Esophagus squamous epithelium (tissue), 5 donors: ENCODE measurements around the gene SMC2. TPM values are rescaled to one million over a fixed set of nuclear protein-coding genes. Genes with fewer than 3 reads are reported as not detected.

Source experiments
- DNase-seq: peaks from one replicate; lab custom pipeline; 2025; lab: John Stamatoyannopoulos, UW
- H3K27ac ChIP-seq, 4 donors: fragments of 200-600 bp; sonication (generic); one replicate each; pipeline ENCODE4 v1.5.1; 2016 to 2019; ENCODE audit warnings: mild to moderate bottlenecking in 1 of 4
- H3K27me3 ChIP-seq, 4 donors: fragments of 200-600 bp; sonication (generic); 1 replicate in 3 of 4; 2 replicates in 1 of 4; pipeline versions ENCODE4 v1.5.1 to v1.6.0; 2017 to 2021; ENCODE audit warnings: antibody characterized with exemption in 1 of 4
- H3K36me3 ChIP-seq, 3 donors: fragments of 200-600 bp; sonication (generic); one replicate each; pipeline ENCODE4 v1.5.1; 2016 to 2019
- H3K4me1 ChIP-seq, 3 donors: fragments of 200-600 bp; sonication (generic); one replicate each; pipeline ENCODE4 v1.5.1; 2017 to 2019
- H3K4me3 ChIP-seq, 4 donors: fragments of 200-600 bp; sonication (generic); 1 replicate in 3 of 4; 2 replicates in 1 of 4; pipeline ENCODE4 v1.5.1; 2016 to 2019; ENCODE audit warnings: mild to moderate bottlenecking in 2 of 4, moderate library complexity in 1 of 4
- H3K9me3 ChIP-seq, 3 donors: fragments of 200-600 bp; sonication (generic); one replicate each; pipeline ENCODE4 v1.5.1; 2016 to 2019
- CTCF ChIP-seq, 6 experiments: fragments of 450-650 bp in 4 of 6; fragments of 200-600 bp in 2 of 6; sonication (generic) in 2 of 6; IDR thresholded peaks; one replicate each; pipeline ENCODE4 v1.5.1; 2016 to 2019; ENCODE audit warnings: antibody characterized with exemption in 6 of 6, mild to moderate bottlenecking in 4 of 6, moderate library complexity in 4 of 6
- POLR2A ChIP-seq, 4 donors: fragments of 450-650 bp; IDR thresholded peaks; one replicate each; pipeline ENCODE4 v1.6.1; 2017; ENCODE audit warnings: antibody characterized with exemption in 4 of 4, mild to moderate bottlenecking in 4 of 4, moderate library complexity in 3 of 4
- WGBS, 2 donors: methylation state at CpG; one replicate each; pipeline ENCODE4 v1.1.5; 2018; 5-methylcytosine and 5-hydroxymethylcytosine counted together
- intact Hi-C: fragments of 100-400 bp; cut with DNase I; formaldehyde crosslinking; loops from one replicate; pipeline ENCODE4 v1.15.0; 2022
- total RNA-seq, 4 donors: library from RNA; depleted of rRNA; stranded (reverse); fragments of >200 nt; gene quantifications; one replicate each; pipeline ENCODE4 v1.1.0, GENCODE V29; 2016
- donor health status: DM: yes; HTN: yes; CAD: no.

Gene SMC2
- total RNA-seq, 4 donors from 2014 or later: 6.7 to 17.6 (median 13.7) TPM

- TF ChIP-seq POLR2A (IDR thresholded peaks at IDR 0.05) (no peak), CTCF (IDR thresholded peaks at IDR 0.05) (no peak)
- intact Hi-C loops: no loop called here
- Histone ChIP-seq H3K36me3 (peaks cover 0 to 89% (median 0%) of the 10 kb centered on the region in 3 donors), H3K4me1 (no peaks in the 10 kb centered on the region), H3K4me3 (no peak overlapping the region), H3K27me3 (no peaks in the 10 kb centered on the region), H3K9me3 (no peaks in the 10 kb centered on the region), H3K27ac (no peak overlapping the region)
- DNase-seq: no peak
- 73 to 80% methylated on average over 1 of the region's 1 CpG for WGBS, 2 donors
Observed at GRCh38 chr9:104104360-104104759, 10.3 kb downstream of the SMC2 start.

DNA sequence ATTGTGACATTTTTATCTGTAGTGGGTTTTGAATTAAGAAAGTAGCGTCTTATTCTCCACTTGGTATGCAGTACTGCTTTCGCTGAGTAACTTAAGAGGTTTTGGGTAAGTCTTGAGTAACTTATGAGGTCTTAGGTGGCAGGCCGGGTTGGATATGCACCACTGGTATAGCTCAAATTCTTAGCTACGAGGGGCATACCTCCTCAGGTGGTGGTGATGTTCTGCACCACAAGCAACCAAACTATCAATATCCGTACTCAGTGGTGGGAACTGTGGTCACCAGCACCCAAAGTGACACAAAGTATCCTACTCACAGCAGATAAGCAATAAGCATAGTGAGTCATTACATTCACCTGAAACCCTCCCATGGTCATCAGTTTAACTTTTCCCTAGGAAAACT lies 13.7 kb downstream of the SMC2 start:
- no peak for DNase-seq
- peaks cover 0 to 82% (median 0%) of the 10 kb centered on the region in 3 donors for H3K36me3 ChIP-seq
- 96 to 100% methylated on average over 3 to 4 of the region's 5 CpGs for WGBS, 2 donors
- TF ChIP-seq POLR2A (IDR thresholded peaks at IDR 0.05) (no peak), CTCF (IDR thresholded peaks at IDR 0.05) (no peak)
- intact Hi-C loops: no loop called here
- no peak overlapping the region for H3K4me3 ChIP-seq
- H3K9me3 ChIP-seq: no peaks in the 10 kb centered on the region
- no peak overlapping the region for H3K27ac ChIP-seq
- no peaks in the 10 kb centered on the region for H3K4me1 ChIP-seq
- H3K27me3 ChIP-seq: no peaks in the 10 kb centered on the region

- intact Hi-C loops: no loop called here
- Histone ChIP-seq H3K4me3 (no peak overlapping the region), H3K27ac (no peak overlapping the region), H3K9me3 (no peaks in the 10 kb centered on the region), H3K4me1 (no peaks in the 10 kb centered on the region), H3K36me3 (peaks cover 0 to 77% (median 0%) of the 10 kb centered on the region in 3 donors), H3K27me3 (no peaks in the 10 kb centered on the region)
- TF ChIP-seq CTCF (IDR thresholded peaks at IDR 0.05) (no peak), POLR2A (IDR thresholded peaks at IDR 0.05) (no peak)
- no peak for DNase-seq
- WGBS, 2 donors: 92 to 93% methylated on average over 4 of the region's 4 CpGs
Observed at GRCh38 chr9:104108315-104108714, 14.2 kb downstream of the SMC2 start.

GRCh38 chr9:104110509-104110908 lies 16.4 kb downstream of the SMC2 start:
- no peak for TF ChIP-seq CTCF (IDR thresholded peaks at IDR 0.05)
- TF ChIP-seq POLR2A (IDR thresholded peaks at IDR 0.05): no peak

DNA sequence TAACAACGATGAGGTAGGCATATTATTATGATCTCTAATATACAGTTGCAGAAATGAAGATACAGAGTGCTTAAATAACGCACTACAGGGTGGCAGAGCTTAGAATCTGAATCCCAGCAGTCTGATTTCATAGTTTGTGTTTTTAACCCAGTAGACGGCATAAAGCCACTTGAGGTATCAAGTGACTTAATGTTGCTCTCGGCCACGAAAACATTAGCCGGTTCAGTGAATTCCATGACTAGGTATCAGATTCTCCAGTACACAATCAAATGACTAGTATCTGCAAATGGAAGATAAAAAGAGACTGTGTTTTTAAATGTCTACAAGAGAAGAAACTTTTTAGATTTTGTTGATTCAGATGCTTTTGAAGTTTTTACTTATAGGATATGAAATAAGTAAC lies 24.8 kb downstream of the SMC2 start:
- no peak for DNase-seq
- TF ChIP-seq CTCF (IDR thresholded peaks at IDR 0.05) (no peak), POLR2A (IDR thresholded peaks at IDR 0.05) (no peak)
- no peaks in the 10 kb centered on the region for H3K9me3 ChIP-seq
- H3K4me1 ChIP-seq: no peaks in the 10 kb centered on the region
- H3K27ac ChIP-seq: no peak overlapping the region
- H3K36me3 ChIP-seq: peaks cover 0 to 88% (median 0%) of the 10 kb centered on the region in 3 donors
- no peaks in the 10 kb centered on the region for H3K27me3 ChIP-seq
- H3K4me3 ChIP-seq: no peak overlapping the region
- 88 to 91% methylated on average over 6 of the region's 6 CpGs for WGBS, 2 donors
- intact Hi-C loops: no loop called here

More at GRCh38 chr9:104110509-104110908, 16.4 kb downstream of the SMC2 start:
- intact Hi-C loops: no loop called here
- H3K4me3 ChIP-seq: no peak overlapping the region
- H3K27me3 ChIP-seq: no peaks in the 10 kb centered on the region
- no peaks in the 10 kb centered on the region for H3K4me1 ChIP-seq
- 95 to 96% methylated on average over 2 of the region's 2 CpGs for WGBS, 2 donors
- H3K9me3 ChIP-seq: no peaks in the 10 kb centered on the region
- H3K27ac ChIP-seq: no peak overlapping the region
- no peak for DNase-seq
- H3K36me3 ChIP-seq: peaks cover 0 to 74% (median 0%) of the 10 kb centered on the region in 3 donors
